ENCODE data around the gene RMND5B. TPM values are rescaled to one million over a fixed set of nuclear protein-coding genes. Genes with fewer than 3 reads are reported as not detected.

The RMND5B gene
- total and polyA plus RNA-seq, 2 of the 13 experiments (the other 11 are each of a cell fraction or from before 2014, with no cell fraction given) = 18.6 to 20.4 TPM

GRCh38 chr5:178153530-178154340 lies 22.9 kb downstream of the RMND5B start, which contains the start of gene NHP2 (continued):
- no peak for TF ChIP-seq E2F1 (CRISPR knock-in tag; IDR thresholded peaks at IDR 0.05)
- TF ChIP-seq ATF6 (CRISPR knock-in tag; conservative IDR thresholded peaks at IDR 0.05) = no peak
- TF ChIP-seq ZNF580 (CRISPR knock-in tag; IDR thresholded peaks at IDR 0.05; ENCODE audit: borderline replicate concordance, low read depth) = peak; percentile 67; the same call in 1 of the 2 replicates
- no peak; the same call in 1 of the 2 replicates for TF ChIP-seq RXRA (CRISPR knock-in tag; IDR thresholded peaks at IDR 0.05)
- TF ChIP-seq SP1 (IDR thresholded peaks at IDR 0.05) = peak; percentile 47; the same call in 1 of the 2 replicates
- TF ChIP-seq SP1 (CRISPR knock-in tag; IDR thresholded peaks at IDR 0.05) = peak; percentile 98
- TF ChIP-seq SMARCE1 (IDR thresholded peaks at IDR 0.05; ENCODE audit: borderline replicate concordance) = no peak
- no peak for TF ChIP-seq AKNA (CRISPR knock-in tag; IDR thresholded peaks at IDR 0.05; ENCODE audit: borderline replicate concordance)
- 0 out of 2 replicates have a peak, but pooled peaks have one; percentile 63 for TF ChIP-seq ZNF773 (CRISPR knock-in tag; IDR thresholded peaks at IDR 0.05; ENCODE audit: borderline replicate concordance)
- TF ChIP-seq NCOA5 (CRISPR knock-in tag; IDR thresholded peaks at IDR 0.05) = no peak
- TF ChIP-seq HNF1B (CRISPR knock-in tag; IDR thresholded peaks at IDR 0.05) = peak; percentile 48; the same call in 1 of the 2 replicates
- no peak for TF ChIP-seq ZNF121 (CRISPR knock-in tag; IDR thresholded peaks at IDR 0.05)
- 0 out of 2 replicates have a peak, but pooled peaks have one; percentile 47 for TF ChIP-seq ZNF441 (CRISPR knock-in tag; IDR thresholded peaks at IDR 0.05; ENCODE audit: borderline replicate concordance)
- TF ChIP-seq RFX5 (IDR thresholded peaks at IDR 0.05; ENCODE audit: low read depth, low read length) = no peak; the same call in 1 of the 2 replicates
- TF ChIP-seq KAT8 (CRISPR knock-in tag; IDR thresholded peaks at IDR 0.05) = peak; percentile 94
- peak; percentile 50 for TF ChIP-seq ZNF605 (CRISPR knock-in tag; IDR thresholded peaks at IDR 0.05)
- TF ChIP-seq MNT (IDR thresholded peaks at IDR 0.05) = peak; percentile 60; the same call in 1 of the 2 replicates

All from HepG2 (cell line).